Sciatic nerve (tissue), 2 donors: ENCODE measurements around the gene KRTCAP3. TPM values are rescaled to one million over a fixed set of nuclear protein-coding genes. Genes with fewer than 3 reads are reported as not detected.
"Not testable (repeated sequence)": the region's sequence is repeated elsewhere in the genome, so short reads cannot be mapped to it uniquely, and the experiment has no call there.

Experiments used
- ATAC-seq: fragments of 200-7000 bp; cut with Tn5 transposase; one replicate; pipeline ENCODE4 v1.9.1; 2020; ENCODE audit warnings: mild to moderate bottlenecking, moderate library complexity
- DNase-seq: peaks from one replicate; pipeline ENCODE4 v3.0.0-alpha.2; 2020; ENCODE audit warnings: low spot score
- intact Hi-C: fragments of 100-400 bp; cut with DNase I; formaldehyde crosslinking; loops from one replicate; pipeline ENCODE4 v1.14.2; 2022
- total RNA-seq: library from RNA; stranded (reverse); fragmentation: NEBNext Ultra II Directional; extraction: Animal tissue kit (Norgen Biotek cat#: 25700); gene quantifications from one replicate; pipeline ENCODE4 v1.2.1, GENCODE V29; 2021
- donor health status: DM: no; HTN: no; CAD: no.
- donor health status: DM: no; HTN: no; CAD: no.

KRTCAP3 gene
- 2.6 TPM for total RNA-seq

GRCh38 chr2:27441958-27442919 lies at the start of gene KRTCAP3:
TSS of gene KRTCAP3 (plus strand) at chr2:27442381. CDS start at chr2:27442413, 32 bp downstream.
- DNase-seq (no peak), ATAC-seq (peak; percentile 47)
- intact Hi-C loops = no loop called here

- DNase-seq = no peak
- intact Hi-C loops = no loop called here
- no peak for ATAC-seq
Measured at GRCh38 chr2:27393225-27393624, 49.0 kb upstream of the KRTCAP3 start.

DNA sequence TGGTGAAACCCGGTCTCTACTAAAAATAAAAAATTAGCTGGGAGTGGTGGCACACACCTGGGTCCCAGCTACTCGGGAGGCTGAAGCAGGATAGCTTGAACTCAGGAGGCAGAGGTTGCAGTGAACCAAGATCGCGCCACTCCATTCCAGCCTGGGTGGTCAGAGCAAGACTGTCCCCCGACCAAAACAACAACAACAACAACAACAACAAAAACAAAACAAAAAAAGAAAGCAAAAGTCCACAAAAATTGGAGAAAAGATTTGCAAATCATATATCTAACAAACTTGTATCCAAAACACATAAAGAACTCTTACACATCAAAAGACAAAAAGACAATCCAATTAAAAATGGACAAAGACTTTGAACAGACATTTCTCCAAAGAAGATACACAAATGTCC lies 43.2 kb upstream of the KRTCAP3 start:
- ATAC-seq = no peak
- no peak for DNase-seq
- intact Hi-C loops = no loop called here

- ATAC-seq = no peak
- intact Hi-C loops = no loop called here
- no peak for DNase-seq
Measured at GRCh38 chr2:27400348-27401135, 41.6 kb upstream of the KRTCAP3 start.

- ATAC-seq (no peak), DNase-seq (no peak)
- intact Hi-C loops = no loop called here
Measured at GRCh38 chr2:27407798-27408491, 34.2 kb upstream of the KRTCAP3 start.

DNA sequence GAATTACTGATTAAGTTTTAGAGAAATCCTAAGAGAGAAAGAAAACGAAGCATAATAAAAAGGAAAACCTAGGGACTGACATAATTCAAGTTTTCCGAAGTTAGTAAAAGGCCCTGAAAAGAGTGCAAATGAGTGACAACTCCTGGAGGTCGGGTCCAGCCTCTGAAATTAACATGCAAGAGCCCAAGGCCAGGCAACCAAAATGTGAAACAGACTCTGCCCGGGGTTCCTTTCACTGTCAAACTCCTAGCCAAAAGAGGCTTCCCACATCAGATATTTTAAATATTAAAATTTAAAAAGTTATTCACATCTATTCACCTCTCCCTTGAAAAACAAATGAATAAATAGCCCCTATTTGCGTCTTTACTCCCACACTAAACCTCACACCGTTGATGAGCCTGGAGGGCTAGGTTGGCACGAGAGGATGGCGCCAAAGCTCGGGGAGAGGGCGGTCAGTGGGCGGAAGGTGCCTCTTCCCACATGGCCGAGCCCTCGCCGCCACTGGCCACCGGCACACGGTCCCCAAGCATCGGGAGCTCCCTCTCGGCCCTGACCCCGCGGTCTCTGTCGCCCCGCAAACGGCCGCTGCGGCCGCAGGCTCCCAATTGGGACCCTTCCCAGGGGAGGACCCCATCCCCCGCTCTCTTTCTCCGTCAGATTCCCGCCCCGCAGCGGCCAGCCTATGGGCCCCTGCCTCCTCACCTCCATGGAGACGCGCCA lies 33.4 kb upstream of the KRTCAP3 start:
- intact Hi-C loops = no loop called here
- DNase-seq (peak; percentile 68), ATAC-seq (peak; percentile 7)

DNA sequence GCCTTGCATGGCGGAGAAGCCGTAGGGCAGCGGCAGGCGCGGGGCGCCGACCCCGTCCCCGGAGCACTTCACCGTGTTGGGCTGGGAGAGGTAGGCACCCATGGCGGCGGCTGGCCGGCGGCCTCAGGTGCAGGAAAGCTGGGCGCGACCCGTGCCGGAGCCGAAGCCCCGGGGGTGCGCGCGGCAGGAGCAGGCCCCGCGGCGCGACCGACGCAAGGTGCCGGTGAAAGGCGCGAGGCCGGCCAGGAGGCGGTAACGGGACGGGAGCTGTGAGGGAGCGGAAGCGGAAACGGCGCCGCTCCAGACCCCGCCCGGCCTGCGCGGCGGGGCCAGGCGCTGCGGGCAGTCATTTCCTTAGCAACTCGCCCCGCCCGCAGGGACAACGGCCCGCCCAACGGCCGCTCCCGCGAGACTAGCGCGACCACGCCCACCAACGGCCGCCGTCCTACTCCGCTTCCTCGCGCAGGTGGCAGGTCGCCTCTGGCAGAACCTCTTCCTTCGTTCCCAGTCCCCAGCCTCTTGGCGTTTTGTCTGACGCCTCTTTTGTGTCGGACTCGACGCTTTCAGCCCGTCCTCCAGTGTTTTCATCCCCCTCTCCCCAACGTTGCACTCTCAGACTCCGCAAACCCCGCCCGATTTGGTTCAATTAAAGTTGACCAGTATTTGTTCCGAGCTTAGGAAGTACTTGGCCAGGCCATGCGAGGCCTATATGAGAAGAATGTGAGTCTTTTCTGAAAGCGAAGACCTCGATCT lies 32.7 kb upstream of the KRTCAP3 start, which contains the start of gene PPM1G:
TSS of gene PPM1G (minus strand) at position 271 of the 753 bp plus-strand sequence. CDS start at position 102, 169 bp downstream.
- DNase-seq (peak; percentile 98), ATAC-seq (peak; percentile 100)
- intact Hi-C loops = no loop called here

- DNase-seq (no peak), ATAC-seq (no peak)
- intact Hi-C loops = no loop called here
Measured at GRCh38 chr2:27412419-27413152, 29.6 kb upstream of the KRTCAP3 start.

DNA sequence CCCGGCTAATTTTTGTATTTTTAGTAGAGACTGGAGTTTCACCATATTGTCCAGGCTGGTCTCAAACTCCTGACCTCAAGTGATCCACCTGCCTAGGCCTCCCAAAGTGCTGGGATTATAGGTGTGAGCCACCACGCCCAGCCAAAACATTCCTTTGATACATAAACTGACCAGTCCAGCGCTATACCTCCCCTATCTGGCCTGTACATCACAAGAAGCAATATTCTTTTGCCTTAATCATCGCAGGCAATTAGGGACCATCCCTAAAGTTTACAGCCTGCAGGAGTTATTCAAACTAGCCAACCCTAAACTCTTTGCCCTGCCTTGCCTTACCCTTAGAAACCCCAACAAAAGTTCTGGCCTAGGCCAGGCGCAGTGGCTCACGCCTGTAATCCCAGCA lies 26.0 kb upstream of the KRTCAP3 start:
- DNase-seq (no peak), ATAC-seq (no peak)
- intact Hi-C loops = no loop called here

DNA sequence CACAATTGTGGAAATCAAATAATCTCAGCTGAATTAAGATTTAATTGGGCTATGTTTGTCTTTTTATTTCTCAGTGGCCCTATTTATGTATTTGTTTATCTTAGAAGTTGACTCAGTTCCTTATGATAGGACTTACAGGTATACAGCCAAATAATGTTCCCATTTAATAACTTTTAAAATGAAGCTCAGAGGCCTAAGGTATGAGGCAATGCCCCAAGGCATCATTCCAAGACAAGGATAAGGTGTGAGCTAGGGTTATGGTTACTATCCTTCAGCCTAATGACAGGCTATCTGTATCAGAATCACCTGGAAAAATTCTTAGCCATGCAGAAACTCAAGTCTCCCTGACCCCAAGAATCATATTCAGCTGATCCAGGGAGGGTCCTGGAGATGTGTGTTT lies 21.2 kb upstream of the KRTCAP3 start:
- ATAC-seq = no peak
- intact Hi-C loops = no loop called here
- DNase-seq = no peak

- intact Hi-C loops = no loop called here
- DNase-seq (no peak), ATAC-seq (no peak)
Measured at GRCh38 chr2:27421660-27422250, 20.4 kb upstream of the KRTCAP3 start.

DNA sequence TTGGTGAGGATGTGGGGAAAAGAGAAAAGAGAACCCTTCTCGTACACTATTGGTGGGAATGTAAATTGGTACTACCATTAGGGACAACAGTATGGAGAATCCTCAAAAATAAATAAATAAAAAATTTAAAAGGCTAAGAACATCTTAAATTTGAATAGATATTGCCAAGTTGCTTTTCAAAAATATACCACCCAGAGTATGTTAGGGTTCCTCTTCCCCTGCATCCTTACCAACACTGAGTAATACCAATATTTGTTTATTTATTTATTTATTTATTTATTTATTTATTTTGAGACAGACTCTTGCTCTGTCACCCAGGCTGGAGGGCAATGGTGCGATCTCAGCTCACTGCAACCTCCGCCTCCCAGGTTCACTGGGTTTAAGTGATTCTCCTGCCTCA lies 19.2 kb upstream of the KRTCAP3 start:
- no peak for ATAC-seq
- DNase-seq = no peak
- intact Hi-C loops = no loop called here

GRCh38 chr2:27425039-27425438 lies 17.1 kb upstream of the KRTCAP3 start:
- ATAC-seq, DNase-seq, intact Hi-C loops: not testable (repeated sequence)

DNA sequence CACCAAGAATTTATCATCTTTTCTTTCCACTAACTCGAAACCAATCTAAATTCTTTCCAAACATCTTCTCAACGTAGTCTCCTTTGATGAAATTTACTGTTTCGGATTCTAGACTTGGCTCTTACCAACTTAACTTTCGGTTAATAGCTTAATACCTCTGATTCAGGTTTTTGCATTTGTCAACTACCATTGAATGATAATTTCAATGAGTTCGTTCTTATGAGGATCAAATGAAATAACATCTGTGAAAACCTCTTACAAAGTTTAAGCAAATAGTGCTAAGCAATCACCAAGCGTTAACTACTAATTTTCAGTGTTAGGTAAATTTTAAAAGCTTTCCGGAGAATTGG lies 14.3 kb upstream of the KRTCAP3 start:
- intact Hi-C loops = no loop called here
- ATAC-seq (no peak), DNase-seq (no peak)

DNA sequence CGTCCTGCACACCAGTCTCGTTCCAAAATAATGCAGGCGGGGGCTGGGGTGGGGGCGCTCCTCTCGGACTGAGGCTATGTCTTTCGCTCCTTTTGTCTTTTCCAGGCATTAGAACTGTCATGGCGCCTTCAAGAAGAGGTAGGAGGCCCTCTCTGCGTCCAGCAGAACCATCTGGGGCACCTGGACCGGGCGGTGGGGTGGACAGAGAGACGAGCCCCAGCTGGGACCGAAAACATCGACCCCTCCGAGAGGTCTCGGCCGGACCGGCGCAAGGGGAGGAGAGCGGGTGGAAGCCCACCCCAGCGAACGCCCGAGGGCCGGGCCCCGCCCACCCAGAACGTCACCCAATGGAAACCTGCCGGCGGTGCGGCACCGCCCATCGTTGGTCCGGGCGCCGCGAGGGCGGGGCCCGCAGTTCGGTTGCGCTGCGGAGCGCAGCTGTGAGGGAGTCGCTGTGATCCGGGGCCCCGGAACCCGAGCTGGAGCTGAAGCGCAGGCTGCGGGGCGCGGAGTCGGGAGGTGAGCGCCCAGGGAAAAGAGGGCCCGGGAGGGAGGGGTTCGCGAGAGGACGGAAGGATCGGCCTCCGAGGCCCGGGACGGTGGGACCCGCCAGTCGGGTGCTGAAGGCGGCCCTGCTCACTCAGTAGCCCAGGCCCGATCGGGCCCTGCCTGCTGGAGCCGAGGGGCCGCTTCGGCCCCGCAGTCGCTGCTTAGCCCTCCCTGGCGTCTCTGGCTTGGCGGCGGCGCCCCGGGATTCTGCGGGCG lies 13.8 kb upstream of the KRTCAP3 start, which contains the start of gene NRBP1:
TSS of gene NRBP1 (plus strand) at position 419 of the 765 bp plus-strand sequence. CDS start 4,643 bp downstream, outside the sequence.
- ATAC-seq (peak; percentile 98), DNase-seq (peak; percentile 95)
- intact Hi-C loops = no loop called here

GRCh38 chr2:27428978-27429541 lies 13.1 kb upstream of the KRTCAP3 start:
- intact Hi-C loops = no loop called here
- peak; percentile 84 for ATAC-seq

More at GRCh38 chr2:27428978-27429541, 13.1 kb upstream of the KRTCAP3 start:
- DNase-seq = peak; percentile 83
